ENCODE measurements around the gene ALDOA. TPM values are rescaled to one million over a fixed set of nuclear protein-coding genes. Genes with fewer than 3 reads are reported as not detected.

Gene ALDOA
- total RNA-seq, 1 donor from 2014 or later, result 1,718 TPM

DNA sequence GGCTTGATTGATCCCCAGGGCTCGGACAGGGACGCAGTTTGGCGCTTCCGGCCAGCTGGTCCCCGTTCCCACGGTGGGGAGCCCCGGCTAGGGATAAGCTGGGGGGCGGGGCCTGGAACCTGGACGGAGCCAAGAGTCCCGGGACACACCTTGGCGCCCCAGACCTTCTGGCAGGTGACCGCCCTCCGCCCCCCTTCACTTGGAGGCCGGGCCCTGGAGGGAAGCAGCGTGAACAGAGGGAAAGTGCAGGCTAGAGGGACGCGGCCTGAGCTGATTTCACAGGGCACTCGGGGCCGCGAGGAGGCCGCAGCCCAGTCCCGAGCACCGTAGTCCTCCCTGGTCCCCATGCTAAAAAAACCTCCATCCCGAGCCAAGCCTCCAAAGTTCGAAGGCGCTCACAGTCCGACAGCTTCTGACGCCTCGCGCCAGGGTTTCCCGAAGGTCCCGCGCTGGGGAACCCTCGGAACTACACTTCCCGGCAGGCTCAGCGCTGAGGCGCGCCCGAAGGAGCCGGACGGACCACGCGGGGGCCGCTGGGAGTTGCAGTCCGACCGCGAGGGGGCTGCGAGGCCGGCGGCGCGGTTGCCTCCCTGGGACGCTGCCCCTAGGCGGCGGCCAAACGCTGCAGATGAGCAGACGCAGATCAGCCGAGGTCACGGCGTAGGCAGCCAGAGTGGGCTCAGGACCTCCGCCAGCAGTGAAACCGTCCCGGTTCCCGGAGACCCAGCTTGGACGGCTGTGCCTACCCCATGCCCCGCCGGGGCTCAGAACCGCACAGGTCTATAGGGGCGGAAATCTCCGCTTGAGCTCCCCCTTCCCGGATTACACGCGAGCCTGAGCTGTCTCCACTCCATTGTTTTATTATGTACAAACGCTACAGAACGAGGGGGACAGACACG lies 26.2 kb downstream of the ALDOA start, which contains the start of gene TBX6:
TBX6 (minus strand) TSS at position 451 of the 899 bp plus-strand sequence. CDS start 731 bp downstream, outside the sequence.
- Mint-ChIP-seq H3K27ac (peak within 1 kb of the TSS; percentile 90), H3K27me3 (ENCODE audit: insufficient read depth) (no peaks in the 10 kb centered on the region), H3K9me3 (peaks cover under 1% of the 10 kb centered on the region), H3K36me3 (ENCODE audit: low read depth) (peaks cover 14% of the 10 kb centered on the region), H3K4me3 (peak within 1 kb of the TSS; percentile 88), H3K4me1 (ENCODE audit: low read depth) (peaks cover 56% of the 10 kb centered on the region)
- intact Hi-C loops (cut with micrococcal nuclease), result loop anchor here (1.0 to 5.0 kb wide), 5 partner anchors 15 to 316 kb away; partner anchors contain the start of genes ALDOA, MAPK3 and ZNF771
- DNase-seq (ENCODE audit: low spot score), result peak; percentile 94

DNA sequence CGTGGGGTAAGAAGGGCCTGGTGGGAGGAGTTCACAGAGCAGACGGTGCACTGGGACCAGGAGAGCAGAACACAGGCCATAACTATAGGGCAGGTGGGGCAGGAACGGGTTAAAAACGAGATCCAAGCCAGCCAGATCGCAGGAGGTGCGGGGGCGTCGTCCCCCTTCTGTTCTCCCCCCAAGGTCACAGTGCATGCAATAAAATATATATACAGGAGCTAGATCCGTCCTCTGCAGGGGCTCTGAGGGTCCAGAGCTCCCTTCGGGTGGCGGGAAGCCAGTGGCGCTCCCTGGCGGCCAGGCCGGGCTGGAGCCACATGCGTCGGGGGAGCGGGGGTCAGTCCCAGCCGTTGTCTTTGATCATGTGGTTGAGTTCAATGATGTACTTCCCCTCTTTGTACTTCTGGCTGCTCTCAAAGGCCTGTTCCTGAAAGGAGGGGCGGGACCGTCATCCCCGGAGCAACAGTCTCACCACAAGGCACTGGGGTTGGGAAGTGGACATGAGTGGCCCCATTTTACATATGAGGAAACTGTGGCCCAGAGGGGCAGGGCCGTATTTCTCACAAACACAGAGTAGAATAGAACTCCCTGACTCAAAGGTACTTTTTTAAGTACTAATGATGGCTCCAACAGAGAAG lies 26.9 kb downstream of the ALDOA start:
- Mint-ChIP-seq H3K27ac (peak overlapping the region; percentile 90), H3K4me1 (ENCODE audit: low read depth) (peaks cover 56% of the 10 kb centered on the region), H3K9me3 (peaks cover 8% of the 10 kb centered on the region), H3K27me3 (ENCODE audit: insufficient read depth) (no peaks in the 10 kb centered on the region), H3K4me3 (peak overlapping the region; percentile 88), H3K36me3 (ENCODE audit: low read depth) (peaks cover 14% of the 10 kb centered on the region)
- DNase-seq (ENCODE audit: low spot score), result peak; percentile 65
- intact Hi-C loops (cut with micrococcal nuclease), result loop anchor here (1.0 to 5.0 kb wide), 5 partner anchors 16 to 315 kb away; partner anchors contain the start of genes ALDOA, MAPK3 and ZNF771

- Mint-ChIP-seq H3K36me3 (ENCODE audit: low read depth) (peaks cover 15% of the 10 kb centered on the region), H3K4me3 (peak overlapping the region; percentile 88), H3K27me3 (ENCODE audit: insufficient read depth) (no peaks in the 10 kb centered on the region), H3K4me1 (ENCODE audit: low read depth) (peaks cover 40% of the 10 kb centered on the region), H3K27ac (peak overlapping the region; percentile 88), H3K9me3 (peaks cover 22% of the 10 kb centered on the region)
- intact Hi-C loops (cut with micrococcal nuclease), result loop anchor here (5.0 kb wide), 1 partner anchor 313 kb away; the partner anchor contains the start of gene ZNF771
- no peak for DNase-seq (ENCODE audit: low spot score)
These were observed 29.1 kb downstream of the ALDOA start for GRCh38 chr16:30094541-30095165.

GRCh38 chr16:30095166-30096078 lies 29.9 kb downstream of the ALDOA start:
- H3K9me3 Mint-ChIP-seq, result peaks cover 22% of the 10 kb centered on the region
- peaks cover 15% of the 10 kb centered on the region for H3K36me3 Mint-ChIP-seq (ENCODE audit: low read depth)
- no peak for DNase-seq (ENCODE audit: low spot score)
- H3K4me3 Mint-ChIP-seq, result peak overlapping the region; percentile 88
- no peaks in the 10 kb centered on the region for H3K27me3 Mint-ChIP-seq (ENCODE audit: insufficient read depth)
- H3K27ac Mint-ChIP-seq, result peak overlapping the region; percentile 88
- peaks cover 32% of the 10 kb centered on the region for H3K4me1 Mint-ChIP-seq (ENCODE audit: low read depth)
- intact Hi-C loops (cut with micrococcal nuclease), result loop anchor here (1.0 kb wide), 3 partner anchors 19 to 555 kb away; partner anchors contain the start of genes ALDOA and PRR14

GRCh38 chr16:30096105-30096861 lies 30.7 kb downstream of the ALDOA start, which contains the start of gene YPEL3:
TSS of gene YPEL3 (minus strand) at chr16:30096213. CDS start at chr16:30095482, 731 bp downstream.
- Mint-ChIP-seq H3K4me1 (ENCODE audit: low read depth) (peaks cover 30% of the 10 kb centered on the region), H3K9me3 (peaks cover 22% of the 10 kb centered on the region), H3K36me3 (ENCODE audit: low read depth) (peaks cover 17% of the 10 kb centered on the region), H3K4me3 (peak within 1 kb of the TSS; percentile 88), H3K27me3 (ENCODE audit: insufficient read depth) (no peaks in the 10 kb centered on the region), H3K27ac (peak within 1 kb of the TSS; percentile 88)
- intact Hi-C loops (cut with micrococcal nuclease), result loop anchor here (1.0 kb wide), 3 partner anchors 20 to 554 kb away; partner anchors contain the start of genes ALDOA and PRR14
- DNase-seq (ENCODE audit: low spot score), result peak; percentile 89

DNA sequence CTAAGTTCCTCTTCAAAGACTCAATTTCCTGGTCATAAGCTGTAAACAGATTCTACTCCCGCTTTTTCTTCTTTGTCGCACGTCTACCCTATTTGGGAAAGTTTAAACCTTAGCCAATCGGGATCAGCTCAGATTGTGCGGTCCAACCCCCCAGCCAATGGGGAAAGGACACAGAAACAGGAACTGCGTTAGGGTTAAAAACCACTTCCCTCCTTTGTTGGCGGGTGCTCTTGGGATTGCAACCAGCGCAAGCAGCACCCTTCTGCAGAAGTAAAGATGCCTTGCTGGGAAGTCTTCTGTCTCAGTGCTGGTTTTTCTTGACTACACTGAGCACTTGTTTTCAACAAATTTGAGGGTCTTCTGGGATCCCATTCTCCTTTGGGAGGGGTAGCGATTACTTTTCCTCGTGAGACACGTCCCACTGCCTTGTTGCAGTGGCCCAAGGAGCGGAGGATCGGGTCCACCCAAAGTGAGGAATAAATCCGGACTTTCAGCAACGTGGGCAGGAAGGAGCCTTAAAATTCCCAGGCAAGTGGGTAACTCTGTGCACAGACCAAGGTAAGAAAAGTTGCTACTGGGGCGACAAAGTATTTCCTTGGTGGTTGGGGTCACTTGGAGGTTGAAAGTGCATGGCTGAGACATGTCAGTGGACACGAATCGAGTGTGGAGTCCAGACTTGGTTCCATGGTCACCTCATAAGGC lies 31.5 kb downstream of the ALDOA start:
- H3K36me3 Mint-ChIP-seq (ENCODE audit: low read depth), result peaks cover 18% of the 10 kb centered on the region
- no peaks in the 10 kb centered on the region for H3K27me3 Mint-ChIP-seq (ENCODE audit: insufficient read depth)

DNA sequence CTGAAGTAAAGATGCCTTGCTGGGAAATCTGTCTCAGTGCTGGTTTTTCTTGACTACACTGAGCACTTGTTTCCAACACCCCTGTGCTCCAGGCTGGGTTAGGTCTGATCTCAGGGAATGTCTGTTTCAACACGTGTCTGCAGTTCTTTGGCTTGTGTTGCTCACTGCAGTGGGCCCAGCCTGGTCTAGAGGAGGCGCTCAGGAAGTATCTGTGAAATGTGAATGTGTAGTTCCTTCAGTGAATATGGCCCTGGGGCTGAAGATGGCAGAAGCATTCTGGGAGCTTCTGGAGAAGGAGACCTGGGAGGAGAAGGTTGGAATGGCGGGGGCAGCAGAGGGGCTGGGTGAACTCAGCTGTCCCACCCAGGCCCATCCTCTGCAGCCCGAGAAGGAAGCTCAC lies 38.5 kb downstream of the ALDOA start:
- H3K9me3 Mint-ChIP-seq, result no peaks in the 10 kb centered on the region
- no peak for DNase-seq (ENCODE audit: low spot score)
- H3K27me3 Mint-ChIP-seq (ENCODE audit: insufficient read depth), result no peaks in the 10 kb centered on the region
- H3K4me3 Mint-ChIP-seq, result no peak overlapping the region
- H3K27ac Mint-ChIP-seq, result no peak overlapping the region
- intact Hi-C loops (cut with micrococcal nuclease), result no loop called here
- H3K4me1 Mint-ChIP-seq (ENCODE audit: low read depth), result no peaks in the 10 kb centered on the region
- peaks cover 16% of the 10 kb centered on the region for H3K36me3 Mint-ChIP-seq (ENCODE audit: low read depth)

More for the DNA sequence above, 31.5 kb downstream of the ALDOA start:
- Mint-ChIP-seq H3K9me3 (peaks cover 22% of the 10 kb centered on the region), H3K4me3 (peak overlapping the region; percentile 76), H3K4me1 (ENCODE audit: low read depth) (peaks cover 24% of the 10 kb centered on the region), H3K27ac (peak overlapping the region; percentile 87)
- no peak for DNase-seq (ENCODE audit: low spot score)
- intact Hi-C loops (cut with micrococcal nuclease), result loop anchor here (1.0 kb wide), 3 partner anchors 21 to 553 kb away; partner anchors contain the start of genes ALDOA and PRR14

DNA sequence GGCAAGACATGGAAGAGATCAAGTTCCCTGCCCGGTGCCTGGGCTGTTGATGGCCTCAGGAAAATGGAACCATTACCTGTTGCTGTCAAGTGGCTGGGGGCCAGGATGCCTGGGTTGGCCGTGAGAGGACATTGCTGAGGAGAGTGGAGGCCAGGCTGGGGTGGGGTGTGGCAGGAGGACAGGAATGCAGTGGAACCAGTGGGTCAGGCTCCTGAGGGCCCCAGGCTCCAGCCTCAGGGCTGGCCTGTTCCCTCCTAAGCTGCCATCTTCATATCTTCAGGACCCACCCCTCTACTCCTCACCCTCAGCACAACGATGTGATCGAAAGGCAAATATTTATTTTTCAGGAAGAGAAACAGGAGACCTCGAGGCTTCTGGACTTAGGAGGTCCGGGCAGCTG lies 38.9 kb downstream of the ALDOA start:
- Mint-ChIP-seq H3K27ac (no peak overlapping the region), H3K36me3 (ENCODE audit: low read depth) (peaks cover 16% of the 10 kb centered on the region), H3K27me3 (ENCODE audit: insufficient read depth) (no peaks in the 10 kb centered on the region), H3K4me1 (ENCODE audit: low read depth) (no peaks in the 10 kb centered on the region), H3K9me3 (no peaks in the 10 kb centered on the region), H3K4me3 (no peak overlapping the region)
- DNase-seq (ENCODE audit: low spot score), result no peak
- intact Hi-C loops (cut with micrococcal nuclease), result no loop called here

DNA sequence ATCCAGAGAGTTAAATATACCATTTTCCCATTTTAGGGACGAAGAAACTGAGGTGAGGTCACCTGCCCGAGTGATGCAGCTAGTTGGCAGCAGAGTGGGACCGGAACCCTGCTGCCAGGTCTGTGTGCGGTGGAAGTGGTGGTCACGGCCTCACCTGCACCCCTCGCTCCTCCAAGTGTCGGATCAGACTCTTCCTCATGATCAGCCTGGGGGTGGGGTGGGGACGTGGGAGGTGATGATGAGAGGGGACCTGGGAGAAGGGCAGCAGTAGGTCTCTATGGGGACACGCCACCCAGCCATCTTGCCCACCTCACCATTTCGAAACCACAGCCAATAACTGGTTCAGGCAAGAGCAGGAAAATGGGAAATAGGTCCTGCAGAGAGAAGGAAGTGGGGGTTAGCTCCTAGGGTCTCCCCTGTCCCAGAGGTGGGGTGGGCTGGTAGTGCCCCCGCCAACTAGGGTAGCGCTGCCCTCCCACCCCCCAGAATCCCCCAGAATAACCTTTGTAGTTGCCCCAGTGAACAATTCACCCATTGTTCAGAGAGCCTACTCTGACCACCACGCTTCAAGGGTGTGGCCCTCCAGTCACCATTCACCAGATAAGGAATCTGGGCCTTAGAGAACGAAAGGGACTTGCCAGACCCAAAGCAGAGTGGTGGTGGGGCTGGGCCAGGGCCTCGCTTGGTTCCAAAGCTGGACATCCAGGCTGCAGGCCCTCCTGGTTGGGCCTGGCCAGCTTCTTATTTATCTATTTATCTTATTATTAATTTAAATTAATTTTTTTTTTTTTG lies 42.7 kb downstream of the ALDOA start:
- Mint-ChIP-seq H3K27me3 (ENCODE audit: insufficient read depth) (no peaks in the 10 kb centered on the region), H3K36me3 (ENCODE audit: low read depth) (peaks cover 23% of the 10 kb centered on the region), H3K4me3 (no peak overlapping the region), H3K9me3 (no peaks in the 10 kb centered on the region), H3K27ac (no peak overlapping the region), H3K4me1 (ENCODE audit: low read depth) (no peaks in the 10 kb centered on the region)
- DNase-seq (ENCODE audit: low spot score), result no peak
- intact Hi-C loops (cut with micrococcal nuclease), result no loop called here

GRCh38 chr16:30110661-30111060 lies 45.1 kb downstream of the ALDOA start:
- intact Hi-C loops (cut with micrococcal nuclease), result no loop called here
- Mint-ChIP-seq H3K4me3 (no peak overlapping the region), H3K9me3 (no peaks in the 10 kb centered on the region), H3K27ac (peak overlapping the region; percentile 27), H3K36me3 (ENCODE audit: low read depth) (peaks cover 14% of the 10 kb centered on the region), H3K27me3 (ENCODE audit: insufficient read depth) (no peaks in the 10 kb centered on the region), H3K4me1 (ENCODE audit: low read depth) (no peaks in the 10 kb centered on the region)
- no peak for DNase-seq (ENCODE audit: low spot score)

Measured in activated T-helper 1 cell treated with anti-CD3 and anti-CD28 coated beads, Interleukin-12 subunit alpha, Interleukin-12 subunit beta, Interleukin-2, Interleukin-4 antibody, amounts not matched to agents 30 ng/mL and 10 ng/mL and 1 ng/mL, durations not matched to agents 14 hours and 24 hours and 36 hours (primary cell).